ENCODE data around the gene TNFSF9. TPM values are rescaled to one million over a fixed set of nuclear protein-coding genes. Genes with fewer than 3 reads are reported as not detected.
"Not testable (repeated sequence)": the region's sequence is repeated elsewhere in the genome, so short reads cannot be mapped to it uniquely, and the experiment has no call there.

The TNFSF9 gene
- total RNA-seq, 1 donor from 2014 or later, result not detected

- Histone ChIP-seq H3K4me1 (no peaks in the 10 kb centered on the region), H3K36me3 (no peaks in the 10 kb centered on the region), H3K27ac (no peak overlapping the region), H3K4me3 (no peak overlapping the region), H3K27me3 (no peaks in the 10 kb centered on the region), H3K9me3 (no peaks in the 10 kb centered on the region)
- no peak for DNase-seq (ENCODE audit: low spot score in 2 of 2)
- intact Hi-C loops (cut with DNase I), result no loop called here
- no peak for TF ChIP-seq CTCF (IDR thresholded peaks at IDR 0.05)
Observed at GRCh38 chr19:6556043-6556449, 25.2 kb downstream of the TNFSF9 start.

- H3K36me3 ChIP-seq, result no peaks in the 10 kb centered on the region
- no peaks in the 10 kb centered on the region for H3K9me3 ChIP-seq
- intact Hi-C loops (cut with DNase I), result no loop called here
- no peak overlapping the region for H3K4me3 ChIP-seq
- H3K27ac ChIP-seq, result no peak overlapping the region
- no peaks in the 10 kb centered on the region for H3K27me3 ChIP-seq
- no peak for DNase-seq (ENCODE audit: low spot score in 2 of 2)
- no peaks in the 10 kb centered on the region for H3K4me1 ChIP-seq
- TF ChIP-seq CTCF (IDR thresholded peaks at IDR 0.05), result no peak
Observed at GRCh38 chr19:6556480-6557195, 25.8 kb downstream of the TNFSF9 start.

GRCh38 chr19:6562437-6562836, 31.6 kb downstream of the TNFSF9 start:
- H3K36me3 ChIP-seq; intact Hi-C loops (cut with DNase I); H3K27me3 ChIP-seq; DNase-seq (ENCODE audit: low spot score in 2 of 2); H3K4me3 ChIP-seq; H3K27ac ChIP-seq; H3K4me1 ChIP-seq; H3K9me3 ChIP-seq: not testable (repeated sequence)

- H3K27me3 ChIP-seq, result no peaks in the 10 kb centered on the region
- H3K9me3 ChIP-seq, result peaks cover 0 to 7% of the 10 kb centered on the region in 2 donors
- H3K4me1 ChIP-seq, result no peaks in the 10 kb centered on the region
- DNase-seq (ENCODE audit: low spot score in 2 of 2), result no peak
- H3K4me3 ChIP-seq, result no peak overlapping the region
- TF ChIP-seq CTCF (IDR thresholded peaks at IDR 0.05), result no peak
- no peaks in the 10 kb centered on the region for H3K36me3 ChIP-seq
- intact Hi-C loops (cut with DNase I), result no loop called here
- no peak overlapping the region for H3K27ac ChIP-seq
Observed at GRCh38 chr19:6564393-6564792, 33.6 kb downstream of the TNFSF9 start.

GRCh38 chr19:6566727-6567126, 35.9 kb downstream of the TNFSF9 start:
- H3K27ac ChIP-seq; DNase-seq (ENCODE audit: low spot score in 2 of 2); H3K36me3 ChIP-seq; H3K4me1 ChIP-seq; H3K9me3 ChIP-seq; H3K27me3 ChIP-seq; H3K4me3 ChIP-seq; intact Hi-C loops (cut with DNase I): not testable (repeated sequence)

- DNase-seq (ENCODE audit: low spot score in 2 of 2), result no peak
- Histone ChIP-seq H3K4me1 (no peaks in the 10 kb centered on the region), H3K36me3 (no peaks in the 10 kb centered on the region), H3K9me3 (peaks cover 0 to 7% of the 10 kb centered on the region in 2 donors), H3K27ac (no peak overlapping the region), H3K4me3 (no peak overlapping the region), H3K27me3 (no peaks in the 10 kb centered on the region)
- TF ChIP-seq CTCF (IDR thresholded peaks at IDR 0.05), result no peak
- intact Hi-C loops (cut with DNase I), result no loop called here
Observed at GRCh38 chr19:6568010-6568526, 37.2 kb downstream of the TNFSF9 start.

Data from ascending aorta (tissue), 2 donors.